GM10248 (cell line): ENCODE results near the gene PPM1J.

Experiments used
- CTCF ChIA-PET: fragments of 300-600 bp; sonication (Branson Sonifier 250); formaldehyde crosslinking; extraction: SDS; loops from one replicate; lab custom pipeline; 2021; ENCODE audit warnings: antibody characterized with exemption; lab: Yijun Ruan, JAX
- POLR2A ChIA-PET: fragments of 350-650 bp; sonication (Branson Sonifier 250); formaldehyde crosslinking; extraction: SDS; loops from one replicate; lab custom pipeline; 2020; ENCODE audit warnings: antibody characterized with exemption; lab: Yijun Ruan, JAX
- DNase-seq: peaks from one replicate; pipeline ENCODE4 v3.0.0; 2012; ENCODE audit errors: extremely low spot score
- TF ChIP-seq, protein P1 (sequence below): IDR thresholded peaks from 2 replicates; pipeline ENCODE4 v1.5.1; 2012; ENCODE audit warnings: mild to moderate bottlenecking, low read depth; ENCODE audit errors: extremely low read depth, missing control alignments, control extremely low read depth

PPM1J gene

DNA sequence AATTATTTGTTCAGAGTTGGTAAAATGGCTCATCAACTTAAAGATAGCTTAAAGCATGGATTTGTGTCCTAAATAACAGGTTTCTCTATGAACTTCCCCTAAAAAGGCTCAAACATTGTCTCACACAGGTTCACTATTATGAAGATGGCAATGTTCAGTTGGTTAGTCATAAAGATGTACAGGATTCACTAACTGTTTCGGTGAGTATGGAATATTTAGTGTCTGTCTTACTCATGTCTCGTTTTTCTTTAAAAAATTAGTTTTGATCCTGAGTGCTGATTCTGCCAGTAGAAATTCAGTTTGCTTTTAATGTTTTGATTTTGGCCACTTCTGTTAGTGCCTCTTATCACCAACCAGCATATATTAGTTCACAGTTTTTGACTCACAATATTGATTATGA, 48.2 kb downstream of the PPM1J start:
- ChIA-PET POLR2A (no interaction called here), CTCF (interaction anchor here (1.0 kb wide), 1 partner anchor 14 kb away, joined by 5 read pairs; no protein-coding TSS in a partner anchor)
- TF ChIP-seq, protein P1, sequence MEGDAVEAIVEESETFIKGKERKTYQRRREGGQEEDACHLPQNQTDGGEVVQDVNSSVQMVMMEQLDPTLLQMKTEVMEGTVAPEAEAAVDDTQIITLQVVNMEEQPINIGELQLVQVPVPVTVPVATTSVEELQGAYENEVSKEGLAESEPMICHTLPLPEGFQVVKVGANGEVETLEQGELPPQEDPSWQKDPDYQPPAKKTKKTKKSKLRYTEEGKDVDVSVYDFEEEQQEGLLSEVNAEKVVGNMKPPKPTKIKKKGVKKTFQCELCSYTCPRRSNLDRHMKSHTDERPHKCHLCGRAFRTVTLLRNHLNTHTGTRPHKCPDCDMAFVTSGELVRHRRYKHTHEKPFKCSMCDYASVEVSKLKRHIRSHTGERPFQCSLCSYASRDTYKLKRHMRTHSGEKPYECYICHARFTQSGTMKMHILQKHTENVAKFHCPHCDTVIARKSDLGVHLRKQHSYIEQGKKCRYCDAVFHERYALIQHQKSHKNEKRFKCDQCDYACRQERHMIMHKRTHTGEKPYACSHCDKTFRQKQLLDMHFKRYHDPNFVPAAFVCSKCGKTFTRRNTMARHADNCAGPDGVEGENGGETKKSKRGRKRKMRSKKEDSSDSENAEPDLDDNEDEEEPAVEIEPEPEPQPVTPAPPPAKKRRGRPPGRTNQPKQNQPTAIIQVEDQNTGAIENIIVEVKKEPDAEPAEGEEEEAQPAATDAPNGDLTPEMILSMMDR, result no peak
- no peak for DNase-seq

DNA sequence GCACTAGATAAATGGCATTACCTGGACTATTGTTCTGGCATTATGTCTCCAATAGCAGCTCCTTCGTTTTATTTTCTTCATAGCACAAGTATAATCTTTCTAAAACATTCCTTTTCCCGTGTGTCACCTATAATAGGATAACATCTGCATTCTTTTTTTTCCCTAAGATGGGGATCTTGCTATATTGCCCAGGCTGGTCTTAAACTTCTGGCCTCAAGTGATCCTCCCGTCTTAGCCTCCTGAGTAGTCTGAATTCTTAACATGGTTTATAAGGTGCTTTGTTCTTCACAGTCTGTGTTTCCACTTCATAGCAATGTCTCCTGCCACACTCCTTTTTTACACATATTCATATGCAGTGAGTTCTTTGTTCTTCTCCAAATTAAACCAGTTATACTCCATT, 49.3 kb downstream of the PPM1J start:
- ChIA-PET CTCF (interaction anchor here (1.0 to 1.9 kb wide), 2 partner anchors 15 to 18 kb away, joined by 4 to 6 read pairs; no protein-coding TSS in a partner anchor), POLR2A (no interaction called here)
- TF ChIP-seq, protein P1, result no peak
- no peak for DNase-seq
